Suprapubic skin (tissue), 4 donors: ENCODE results near the gene MEOX2.

ENCODE experiments used
- EP300 ChIP-seq: sonication (generic); formaldehyde crosslinking; IDR thresholded peaks from one replicate; pipeline ENCODE4 v1.6.1; 2017; ENCODE audit warnings: antibody characterized with exemption
- POLR2A ChIP-seq, 2 donors: fragments of 450-650 bp; IDR thresholded peaks; one replicate each; pipeline ENCODE4 v1.6.1; 2017; ENCODE audit warnings: antibody characterized with exemption in 2 of 2, mild to moderate bottlenecking in 2 of 2, moderate library complexity in 2 of 2
- POLR2AphosphoS5 ChIP-seq, 3 donors: sonication (generic); formaldehyde crosslinking; IDR thresholded peaks; one replicate each; pipeline ENCODE4 v1.6.1; 2017; ENCODE audit warnings: antibody characterized with exemption in 3 of 3
- TF ChIP-seq, protein P1 (sequence below), 2 donors: fragments of 200-600 bp in 1 of 2; fragments of 450-650 bp in 1 of 2; sonication (generic) in 1 of 2; IDR thresholded peaks; one replicate each; pipeline ENCODE4 v1.5.1; 2016 to 2019; ENCODE audit warnings: antibody characterized with exemption in 2 of 2, mild to moderate bottlenecking in 1 of 2, moderate library complexity in 1 of 2

- TF ChIP-seq, protein P1, sequence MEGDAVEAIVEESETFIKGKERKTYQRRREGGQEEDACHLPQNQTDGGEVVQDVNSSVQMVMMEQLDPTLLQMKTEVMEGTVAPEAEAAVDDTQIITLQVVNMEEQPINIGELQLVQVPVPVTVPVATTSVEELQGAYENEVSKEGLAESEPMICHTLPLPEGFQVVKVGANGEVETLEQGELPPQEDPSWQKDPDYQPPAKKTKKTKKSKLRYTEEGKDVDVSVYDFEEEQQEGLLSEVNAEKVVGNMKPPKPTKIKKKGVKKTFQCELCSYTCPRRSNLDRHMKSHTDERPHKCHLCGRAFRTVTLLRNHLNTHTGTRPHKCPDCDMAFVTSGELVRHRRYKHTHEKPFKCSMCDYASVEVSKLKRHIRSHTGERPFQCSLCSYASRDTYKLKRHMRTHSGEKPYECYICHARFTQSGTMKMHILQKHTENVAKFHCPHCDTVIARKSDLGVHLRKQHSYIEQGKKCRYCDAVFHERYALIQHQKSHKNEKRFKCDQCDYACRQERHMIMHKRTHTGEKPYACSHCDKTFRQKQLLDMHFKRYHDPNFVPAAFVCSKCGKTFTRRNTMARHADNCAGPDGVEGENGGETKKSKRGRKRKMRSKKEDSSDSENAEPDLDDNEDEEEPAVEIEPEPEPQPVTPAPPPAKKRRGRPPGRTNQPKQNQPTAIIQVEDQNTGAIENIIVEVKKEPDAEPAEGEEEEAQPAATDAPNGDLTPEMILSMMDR (IDR thresholded peaks at IDR 0.05): no peak
- TF ChIP-seq POLR2A (IDR thresholded peaks at IDR 0.05): no peak
- TF ChIP-seq POLR2AphosphoS5 (IDR thresholded peaks at IDR 0.05): no peak
- no peak for TF ChIP-seq EP300
Measured at GRCh38 chr7:15582773-15583172, 103.7 kb downstream of the MEOX2 start.
